Right atrium auricular region (tissue), 2 donors: ENCODE measurements around the gene DNAJC7. TPM values are rescaled to one million over a fixed set of nuclear protein-coding genes. Genes with fewer than 3 reads are reported as not detected.

Source experiments
- DNase-seq: peaks from one replicate; pipeline ENCODE4 v3.0.0-alpha.2; 2019; ENCODE audit warnings: low spot score
- H3K27ac ChIP-seq, 2 donors: fragments of 200-600 bp; sonication (generic); 1 replicate in 1 of 2; 2 replicates in 1 of 2; pipeline ENCODE4 v1.5.1; 2016 to 2019
- H3K27me3 ChIP-seq, 2 donors: fragments of 200-600 bp; sonication (generic); one replicate each; pipeline versions ENCODE4 v1.5.1 to v1.6.0; 2017 to 2019
- H3K36me3 ChIP-seq: fragments of 200-600 bp; sonication (generic); one replicate; pipeline ENCODE4 v1.5.1; 2016
- H3K4me1 ChIP-seq, 2 donors: fragments of 200-600 bp; sonication (generic); one replicate each; pipeline versions ENCODE4 v1.5.1 to v1.6.0; 2017 to 2019
- H3K4me3 ChIP-seq, 2 donors: fragments of 200-600 bp; sonication (generic); 1 replicate in 1 of 2; 2 replicates in 1 of 2; pipeline ENCODE4 v1.5.1; 2017 to 2019; ENCODE audit warnings: mild to moderate bottlenecking in 1 of 2, moderate library complexity in 1 of 2
- H3K9me3 ChIP-seq, 2 donors: fragments of 200-600 bp; sonication (generic); one replicate each; pipeline ENCODE4 v1.5.1; 2019
- CTCF ChIP-seq, 2 donors: fragments of 200-600 bp; sonication (generic); IDR thresholded peaks; one replicate each; pipeline ENCODE4 v1.5.1; 2019; ENCODE audit warnings: antibody characterized with exemption in 2 of 2
- total RNA-seq, 2 donors: library from RNA; depleted of rRNA; stranded (reverse); fragments of >200 nt; gene quantifications; one replicate each; pipeline ENCODE4 v1.1.0, GENCODE V29; 2016

The DNAJC7 gene
- total RNA-seq, 2 donors from 2014 or later, result 42.7 to 47.1 TPM

GRCh38 chr17:41976142-41976768, 41.0 kb downstream of the DNAJC7 start:
- Histone ChIP-seq H3K27ac (peak overlapping the region in 1 of 2 donors; percentile 39), H3K9me3 (no peaks in the 10 kb centered on the region), H3K36me3 (peaks cover 98% of the 10 kb centered on the region), H3K4me1 (peaks cover 0 to 17% of the 10 kb centered on the region in 2 donors), H3K4me3 (no peak overlapping the region), H3K27me3 (no peaks in the 10 kb centered on the region)
- TF ChIP-seq CTCF (IDR thresholded peaks at IDR 0.05), result no peak
- no peak for DNase-seq

- Histone ChIP-seq H3K4me3 (no peak overlapping the region), H3K27me3 (no peaks in the 10 kb centered on the region), H3K36me3 (peaks cover 89% of the 10 kb centered on the region), H3K4me1 (peaks cover 0 to 21% of the 10 kb centered on the region in 2 donors), H3K9me3 (no peaks in the 10 kb centered on the region), H3K27ac (peak overlapping the region in 1 of 2 donors; percentile 39)
- TF ChIP-seq CTCF (IDR thresholded peaks at IDR 0.05), result no peak
- DNase-seq, result no peak
Measured at GRCh38 chr17:41975099-41976083, 41.8 kb downstream of the DNAJC7 start.

GRCh38 chr17:41974658-41975057, 42.6 kb downstream of the DNAJC7 start:
- Histone ChIP-seq H3K27me3 (no peaks in the 10 kb centered on the region), H3K27ac (no peak overlapping the region), H3K36me3 (peaks cover 82% of the 10 kb centered on the region), H3K9me3 (no peaks in the 10 kb centered on the region), H3K4me3 (no peak overlapping the region), H3K4me1 (peaks cover 0 to 21% of the 10 kb centered on the region in 2 donors)
- TF ChIP-seq CTCF (IDR thresholded peaks at IDR 0.05), result no peak
- no peak for DNase-seq

GRCh38 chr17:41974031-41974430, 43.2 kb downstream of the DNAJC7 start:
- no peak for DNase-seq
- Histone ChIP-seq H3K27ac (no peak overlapping the region), H3K4me3 (no peak overlapping the region), H3K36me3 (peaks cover 77% of the 10 kb centered on the region), H3K27me3 (no peaks in the 10 kb centered on the region), H3K4me1 (peaks cover 0 to 21% of the 10 kb centered on the region in 2 donors), H3K9me3 (no peaks in the 10 kb centered on the region)
- no peak for TF ChIP-seq CTCF (IDR thresholded peaks at IDR 0.05)

- H3K36me3 ChIP-seq, result peaks cover 71% of the 10 kb centered on the region
- no peak for DNase-seq
Measured at GRCh38 chr17:41973408-41973811, 43.8 kb downstream of the DNAJC7 start.

More at GRCh38 chr17:41973408-41973811, 43.8 kb downstream of the DNAJC7 start:
- Histone ChIP-seq H3K4me1 (peaks cover 0 to 21% of the 10 kb centered on the region in 2 donors), H3K9me3 (no peaks in the 10 kb centered on the region), H3K27me3 (no peaks in the 10 kb centered on the region), H3K27ac (peak overlapping the region in 1 of 2 donors; percentile 33), H3K4me3 (no peak overlapping the region)
- no peak for TF ChIP-seq CTCF (IDR thresholded peaks at IDR 0.05)
